Measurements from ENCODE around the gene SHANK3. TPM values are rescaled to one million over a fixed set of nuclear protein-coding genes. Genes with fewer than 3 reads are reported as not detected.

Gene SHANK3
- total RNA-seq, 2 experiments from 2014 or later = 0.05 TPM; not detected in 1

GRCh38 chr22:50712341-50713007 is 39.9 kb downstream of the SHANK3 start:
- H3K36me3 Mint-ChIP-seq = no peaks in the 10 kb centered on the region
- H3K4me1 Mint-ChIP-seq = no peaks in the 10 kb centered on the region
- CTCF ChIA-PET = no interaction called here
- H3K9me3 Mint-ChIP-seq (ENCODE audit: low read depth) = no peaks in the 10 kb centered on the region
- ATAC-seq = no peak
- DNase-seq = no peak
- H3K27ac Mint-ChIP-seq = no peak overlapping the region
- H3K4me3 Mint-ChIP-seq = no peak overlapping the region
- H3K27me3 Mint-ChIP-seq = peaks cover 9% of the 10 kb centered on the region

- Mint-ChIP-seq H3K9me3 (ENCODE audit: low read depth) (no peaks in the 10 kb centered on the region), H3K27me3 (peaks cover 8% of the 10 kb centered on the region), H3K4me1 (no peaks in the 10 kb centered on the region), H3K36me3 (no peaks in the 10 kb centered on the region), H3K4me3 (no peak overlapping the region), H3K27ac (no peak overlapping the region)
- CTCF ChIA-PET = no interaction called here
- ATAC-seq (no peak), DNase-seq (no peak)
Observed at GRCh38 chr22:50713008-50713385, 40.4 kb downstream of the SHANK3 start.

- Mint-ChIP-seq H3K4me3 (no peak overlapping the region), H3K36me3 (no peaks in the 10 kb centered on the region), H3K9me3 (ENCODE audit: low read depth) (no peaks in the 10 kb centered on the region), H3K27me3 (peaks cover 6% of the 10 kb centered on the region), H3K27ac (no peak overlapping the region), H3K4me1 (no peaks in the 10 kb centered on the region)
- no peak for DNase-seq
- no peak for ATAC-seq
- CTCF ChIA-PET = no interaction called here
Observed at GRCh38 chr22:50713571-50714056, 41.0 kb downstream of the SHANK3 start.

GRCh38 chr22:50714150-50714549 is 41.5 kb downstream of the SHANK3 start:
- Mint-ChIP-seq H3K9me3 (ENCODE audit: low read depth) (no peaks in the 10 kb centered on the region), H3K4me3 (no peak overlapping the region)

GRCh38 chr22:50714631-50715179 is 42.1 kb downstream of the SHANK3 start:
- peaks cover 6% of the 10 kb centered on the region for H3K27me3 Mint-ChIP-seq
- CTCF ChIA-PET = no interaction called here
- H3K36me3 Mint-ChIP-seq = no peaks in the 10 kb centered on the region
- H3K27ac Mint-ChIP-seq = no peak overlapping the region
- H3K4me1 Mint-ChIP-seq = no peaks in the 10 kb centered on the region
- H3K4me3 Mint-ChIP-seq = no peak overlapping the region
- ATAC-seq (no peak), DNase-seq (no peak)
- no peaks in the 10 kb centered on the region for H3K9me3 Mint-ChIP-seq (ENCODE audit: low read depth)

More at GRCh38 chr22:50714150-50714549, 41.5 kb downstream of the SHANK3 start:
- Mint-ChIP-seq H3K27me3 (peaks cover 6% of the 10 kb centered on the region), H3K36me3 (no peaks in the 10 kb centered on the region), H3K27ac (no peak overlapping the region), H3K4me1 (no peaks in the 10 kb centered on the region)
- DNase-seq (no peak), ATAC-seq (no peak)
- CTCF ChIA-PET = no interaction called here

DNA sequence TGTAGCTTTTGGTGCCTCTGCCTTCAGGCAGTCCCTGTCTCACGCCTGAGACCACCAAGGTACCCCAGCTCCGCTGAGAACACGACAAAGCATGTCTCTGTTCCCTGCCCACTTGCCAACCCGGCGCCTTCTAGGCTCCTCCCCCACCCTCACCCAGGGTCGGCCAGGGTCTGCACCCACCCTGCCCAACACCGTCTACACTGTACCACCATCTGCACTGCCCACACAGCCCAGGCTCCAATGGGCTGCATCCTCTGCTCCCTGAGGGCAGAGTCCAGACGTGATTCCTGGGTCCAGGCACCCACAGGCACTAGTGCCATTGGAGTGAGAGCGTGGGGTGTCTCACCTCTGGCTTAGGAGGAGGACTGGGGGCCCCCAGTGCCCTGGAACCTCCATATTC is 42.6 kb downstream of the SHANK3 start:
- no peak for DNase-seq
- no peaks in the 10 kb centered on the region for H3K4me1 Mint-ChIP-seq
- ATAC-seq = no peak
- peaks cover 6% of the 10 kb centered on the region for H3K27me3 Mint-ChIP-seq
- CTCF ChIA-PET = no interaction called here
- H3K9me3 Mint-ChIP-seq (ENCODE audit: low read depth) = no peaks in the 10 kb centered on the region
- no peaks in the 10 kb centered on the region for H3K36me3 Mint-ChIP-seq
- H3K4me3 Mint-ChIP-seq = no peak overlapping the region
- H3K27ac Mint-ChIP-seq = no peak overlapping the region

DNA sequence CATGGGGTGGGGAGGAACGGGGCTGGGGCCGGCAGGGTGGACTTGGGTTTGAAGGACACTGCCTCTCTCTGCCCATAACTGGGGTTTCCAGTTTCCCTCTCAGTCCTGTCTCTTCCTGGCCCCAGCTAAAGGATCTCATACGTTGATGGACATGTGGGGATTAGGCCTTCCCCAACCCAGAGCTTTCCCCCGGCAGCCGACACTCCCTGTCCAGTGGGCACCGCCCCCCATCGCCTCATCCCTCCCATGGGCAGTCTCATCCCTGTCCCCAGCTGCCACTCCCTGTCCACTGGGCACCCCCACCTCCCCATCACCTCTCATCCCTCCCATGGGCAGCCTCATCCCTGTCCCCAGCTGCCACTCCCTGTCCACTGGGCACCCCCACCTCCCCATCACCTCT is 43.2 kb downstream of the SHANK3 start:
- peaks cover 6% of the 10 kb centered on the region for H3K27me3 Mint-ChIP-seq
- CTCF ChIA-PET = interaction anchor here (1.6 kb wide), 1 partner anchor 42 kb away, joined by 3 read pairs; no protein-coding TSS in a partner anchor

DNA sequence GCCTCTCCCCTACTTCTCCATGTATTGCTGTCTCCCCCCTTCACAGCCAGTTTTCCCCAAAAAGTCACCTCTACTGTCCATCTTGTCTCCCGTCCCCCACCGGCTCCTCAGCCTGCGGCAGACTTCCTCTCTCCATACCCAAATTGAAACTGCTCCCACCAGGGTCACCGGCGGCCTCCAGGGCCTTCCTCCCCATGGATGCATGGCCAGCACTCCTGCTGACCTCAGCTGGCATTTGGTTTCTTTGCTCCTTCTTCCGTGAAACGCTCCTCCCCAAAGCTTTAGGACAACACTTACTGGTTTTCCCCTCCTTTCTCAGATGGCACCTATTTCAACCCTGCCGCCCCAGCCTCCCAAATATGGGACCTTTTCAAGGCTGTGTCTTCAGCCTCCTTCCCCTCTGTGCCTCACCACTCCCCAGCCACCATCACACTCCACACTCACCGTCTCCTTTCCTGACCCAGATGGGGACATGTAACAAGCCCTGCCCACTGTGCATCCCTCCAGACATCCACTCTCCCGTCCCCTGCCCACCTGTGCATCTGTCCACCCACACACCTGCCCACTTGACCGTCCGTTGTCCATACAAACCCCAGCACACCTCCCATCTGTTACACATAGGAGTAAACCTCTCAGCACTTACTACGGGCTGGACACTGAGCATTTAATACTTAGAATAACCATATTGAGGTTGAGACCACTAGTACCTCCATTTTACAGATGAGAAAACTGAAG is 43.8 kb downstream of the SHANK3 start:
- Mint-ChIP-seq H3K4me3 (no peak overlapping the region), H3K9me3 (ENCODE audit: low read depth) (no peaks in the 10 kb centered on the region), H3K27me3 (peaks cover 6% of the 10 kb centered on the region), H3K36me3 (no peaks in the 10 kb centered on the region), H3K4me1 (no peaks in the 10 kb centered on the region), H3K27ac (no peak overlapping the region)
- no peak for DNase-seq
- no peak for ATAC-seq
- CTCF ChIA-PET = interaction anchor here (0.8 to 1.6 kb wide), 2 partner anchors 17 to 41 kb away, joined by 3 read pairs; no protein-coding TSS in a partner anchor

More for the DNA sequence above, 43.2 kb downstream of the SHANK3 start:
- no peaks in the 10 kb centered on the region for H3K36me3 Mint-ChIP-seq
- ATAC-seq = no peak
- H3K4me3 Mint-ChIP-seq = no peak overlapping the region
- DNase-seq = no peak
- H3K9me3 Mint-ChIP-seq (ENCODE audit: low read depth) = no peaks in the 10 kb centered on the region
- H3K4me1 Mint-ChIP-seq = no peaks in the 10 kb centered on the region
- no peak overlapping the region for H3K27ac Mint-ChIP-seq

- Mint-ChIP-seq H3K4me1 (no peaks in the 10 kb centered on the region), H3K27ac (no peak overlapping the region), H3K9me3 (ENCODE audit: low read depth) (no peaks in the 10 kb centered on the region), H3K4me3 (no peak overlapping the region), H3K36me3 (no peaks in the 10 kb centered on the region), H3K27me3 (peaks cover 6% of the 10 kb centered on the region)
- ATAC-seq = no peak
- CTCF ChIA-PET = no interaction called here
- no peak for DNase-seq
Observed at GRCh38 chr22:50717709-50718351, 45.2 kb downstream of the SHANK3 start.

DNA sequence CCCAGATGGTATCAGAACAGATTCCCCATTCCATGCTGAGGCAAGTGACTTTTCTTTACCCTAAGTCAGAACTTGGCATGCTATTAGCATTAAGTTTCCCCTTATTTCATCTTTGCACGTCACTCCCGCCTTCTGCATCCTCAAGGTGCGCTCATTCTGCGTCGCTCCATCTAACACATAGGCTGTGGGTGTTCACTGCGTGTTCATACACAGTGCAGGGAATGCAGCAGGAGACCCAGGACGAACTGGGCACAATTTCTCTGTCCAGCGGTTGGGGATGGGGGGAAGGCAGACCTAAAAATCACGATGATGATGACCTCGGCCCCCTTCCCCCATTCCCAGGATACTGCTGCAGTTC is 45.7 kb downstream of the SHANK3 start:
- H3K9me3 Mint-ChIP-seq (ENCODE audit: low read depth) = no peaks in the 10 kb centered on the region

GRCh38 chr22:50719814-50720300 is 47.2 kb downstream of the SHANK3 start:
- Mint-ChIP-seq H3K9me3 (ENCODE audit: low read depth) (no peaks in the 10 kb centered on the region), H3K4me3 (no peak overlapping the region), H3K4me1 (no peaks in the 10 kb centered on the region), H3K27ac (no peak overlapping the region), H3K36me3 (no peaks in the 10 kb centered on the region), H3K27me3 (peaks cover 6% of the 10 kb centered on the region)
- no peak for DNase-seq
- no peak for ATAC-seq
- CTCF ChIA-PET = no interaction called here

More for the DNA sequence above, 45.7 kb downstream of the SHANK3 start:
- CTCF ChIA-PET = no interaction called here
- Mint-ChIP-seq H3K27ac (no peak overlapping the region), H3K36me3 (no peaks in the 10 kb centered on the region), H3K4me1 (no peaks in the 10 kb centered on the region), H3K4me3 (no peak overlapping the region), H3K27me3 (peaks cover 6% of the 10 kb centered on the region)
- no peak for ATAC-seq
- no peak for DNase-seq

DNA sequence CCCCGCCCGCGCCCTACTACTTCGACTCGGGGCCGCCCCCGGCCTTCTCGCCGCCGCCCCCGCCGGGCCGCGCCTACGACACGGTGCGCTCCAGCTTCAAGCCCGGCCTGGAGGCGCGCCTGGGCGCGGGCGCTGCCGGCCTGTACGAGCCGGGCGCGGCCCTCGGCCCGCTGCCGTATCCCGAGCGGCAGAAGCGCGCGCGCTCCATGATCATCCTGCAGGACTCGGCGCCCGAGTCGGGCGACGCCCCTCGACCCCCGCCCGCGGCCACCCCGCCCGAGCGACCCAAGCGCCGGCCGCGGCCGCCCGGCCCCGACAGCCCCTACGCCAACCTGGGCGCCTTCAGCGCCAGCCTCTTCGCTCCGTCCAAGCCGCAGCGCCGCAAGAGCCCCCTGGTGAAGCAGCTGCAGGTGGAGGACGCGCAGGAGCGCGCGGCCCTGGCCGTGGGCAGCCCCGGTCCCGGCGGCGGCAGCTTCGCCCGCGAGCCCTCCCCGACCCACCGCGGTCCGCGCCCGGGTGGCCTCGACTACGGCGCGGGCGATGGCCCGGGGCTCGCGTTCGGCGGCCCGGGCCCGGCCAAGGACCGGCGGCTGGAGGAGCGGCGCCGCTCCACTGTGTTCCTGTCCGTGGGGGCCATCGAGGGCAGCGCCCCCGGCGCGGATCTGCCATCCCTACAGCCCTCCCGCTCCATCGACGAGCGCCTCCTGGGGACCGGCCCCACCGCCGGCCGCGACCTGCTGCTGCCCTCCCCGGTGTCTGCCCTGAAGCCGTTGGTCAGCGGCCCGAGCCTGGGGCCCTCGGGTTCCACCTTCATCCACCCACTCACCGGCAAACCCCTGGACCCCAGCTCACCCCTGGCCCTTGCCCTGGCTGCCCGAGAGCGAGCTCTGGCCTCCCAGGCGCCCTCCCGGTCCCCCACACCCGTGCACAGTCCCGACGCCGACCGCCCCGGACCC is 48.0 kb downstream of the SHANK3 start:
- H3K27me3 Mint-ChIP-seq = peaks cover 6% of the 10 kb centered on the region
- H3K9me3 Mint-ChIP-seq (ENCODE audit: low read depth) = no peaks in the 10 kb centered on the region
- H3K27ac Mint-ChIP-seq = no peak overlapping the region
- no peak for DNase-seq
- no peaks in the 10 kb centered on the region for H3K36me3 Mint-ChIP-seq
- no peak for ATAC-seq
- no peaks in the 10 kb centered on the region for H3K4me1 Mint-ChIP-seq
- no peak overlapping the region for H3K4me3 Mint-ChIP-seq
- CTCF ChIA-PET = interaction anchor here (0.6 kb wide), 1 partner anchor 51 kb away, joined by 3 read pairs; no protein-coding TSS in a partner anchor

Measured in activated CD8-positive, alpha-beta memory T cell treated with anti-CD3 and anti-CD28 coated beads, Interleukin-2, amount 10 ng/mL, durations not matched to agents 7 days and 5 days (primary cell).